Prostate gland (tissue), 2 donors: ENCODE data around the gene TEX44. TPM values are rescaled to one million over a fixed set of nuclear protein-coding genes. Genes with fewer than 3 reads are reported as not detected.

ENCODE experiments used
- DNase-seq: peaks from one replicate; pipeline ENCODE4 v3.0.0-alpha.2; 2019; ENCODE audit warnings: low spot score
- H3K27ac ChIP-seq, 2 donors: fragments of 200-600 bp; sonication (generic); 2 replicates each; pipeline ENCODE4 v1.5.1; 2017 to 2019
- H3K27me3 ChIP-seq: fragments of 200-600 bp; sonication (generic); replicated peaks from 2 replicates; pipeline ENCODE4 v1.5.1; 2019; ENCODE audit not compliant: insufficient read depth
- H3K36me3 ChIP-seq, 2 donors: fragments of 200-600 bp; sonication (generic); 1 replicate in 1 of 2; 2 replicates in 1 of 2; pipeline versions ENCODE4 v1.5.1 to v1.8.1; 2017 to 2019
- H3K4me1 ChIP-seq: fragments of 200-600 bp; sonication (generic); replicated peaks from 2 replicates; pipeline ENCODE4 v1.5.1; 2019
- H3K4me3 ChIP-seq, 2 donors: fragments of 200-600 bp; sonication (generic); 2 replicates each; pipeline ENCODE4 v1.5.1; 2017 to 2019
- H3K9me3 ChIP-seq: fragments of 200-600 bp; sonication (generic); 2 replicates; pipeline ENCODE4 v1.5.1; 2017
- POLR2A ChIP-seq: fragments of 450-650 bp; IDR thresholded peaks from one replicate; pipeline ENCODE4 v1.6.1; 2016; ENCODE audit warnings: antibody characterized with exemption, mild to moderate bottlenecking
- POLR2AphosphoS5 ChIP-seq: sonication (generic); formaldehyde crosslinking; IDR thresholded peaks from one replicate; pipeline ENCODE4 v1.6.1; 2017; ENCODE audit warnings: antibody characterized with exemption
- WGBS: methylation state at CpG from one replicate; pipeline ENCODE4 v1.1.5; 2018; 5-methylcytosine and 5-hydroxymethylcytosine counted together
- intact Hi-C: fragments of 100-400 bp; cut with DNase I; formaldehyde crosslinking; loops from one replicate; pipeline ENCODE4 v1.14.2; 2022
- total RNA-seq, 2 donors: library from RNA; depleted of rRNA; stranded (reverse); fragments of >200 nt; gene quantifications; one replicate each; pipeline ENCODE4 v1.1.0, GENCODE V29; 2016
- TF ChIP-seq, protein P1 (sequence below), 4 experiments: fragments of 200-600 bp in 2 of 4; fragments of 450-650 bp in 2 of 4; sonication (generic) in 2 of 4; IDR thresholded peaks; 1 replicate in 3 of 4; 2 replicates in 1 of 4; pipeline ENCODE4 v1.5.1; 2016 to 2019; ENCODE audit warnings: antibody characterized with exemption in 4 of 4, mild to moderate bottlenecking in 2 of 4, moderate library complexity in 2 of 4

The TEX44 gene
- total RNA-seq, 2 donors from 2014 or later = 10.6 TPM; not detected in 1

DNA sequence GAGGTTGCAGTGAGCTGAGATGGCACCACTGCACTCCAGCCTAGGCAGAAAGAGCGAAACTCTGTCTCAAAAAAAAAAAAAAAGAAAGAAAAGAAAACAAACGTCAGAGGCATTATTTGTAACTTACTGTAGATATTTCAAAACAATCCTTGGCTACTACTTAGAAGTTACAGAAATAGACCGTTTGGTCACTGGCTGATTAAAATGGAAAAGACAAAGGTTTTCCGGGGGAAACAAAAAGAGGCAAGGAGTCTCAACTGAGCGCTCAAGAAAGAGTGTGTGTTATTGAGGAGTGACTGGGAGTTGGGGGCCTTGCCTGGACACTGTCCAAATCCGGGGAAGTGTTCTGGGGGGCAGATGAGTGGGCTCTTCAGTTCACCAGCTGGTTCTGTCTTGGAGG, 47.6 kb downstream of the TEX44 start:
- TF ChIP-seq, protein P1, sequence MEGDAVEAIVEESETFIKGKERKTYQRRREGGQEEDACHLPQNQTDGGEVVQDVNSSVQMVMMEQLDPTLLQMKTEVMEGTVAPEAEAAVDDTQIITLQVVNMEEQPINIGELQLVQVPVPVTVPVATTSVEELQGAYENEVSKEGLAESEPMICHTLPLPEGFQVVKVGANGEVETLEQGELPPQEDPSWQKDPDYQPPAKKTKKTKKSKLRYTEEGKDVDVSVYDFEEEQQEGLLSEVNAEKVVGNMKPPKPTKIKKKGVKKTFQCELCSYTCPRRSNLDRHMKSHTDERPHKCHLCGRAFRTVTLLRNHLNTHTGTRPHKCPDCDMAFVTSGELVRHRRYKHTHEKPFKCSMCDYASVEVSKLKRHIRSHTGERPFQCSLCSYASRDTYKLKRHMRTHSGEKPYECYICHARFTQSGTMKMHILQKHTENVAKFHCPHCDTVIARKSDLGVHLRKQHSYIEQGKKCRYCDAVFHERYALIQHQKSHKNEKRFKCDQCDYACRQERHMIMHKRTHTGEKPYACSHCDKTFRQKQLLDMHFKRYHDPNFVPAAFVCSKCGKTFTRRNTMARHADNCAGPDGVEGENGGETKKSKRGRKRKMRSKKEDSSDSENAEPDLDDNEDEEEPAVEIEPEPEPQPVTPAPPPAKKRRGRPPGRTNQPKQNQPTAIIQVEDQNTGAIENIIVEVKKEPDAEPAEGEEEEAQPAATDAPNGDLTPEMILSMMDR (IDR thresholded peaks at IDR 0.05) = no peak
- TF ChIP-seq POLR2AphosphoS5 = no peak
- TF ChIP-seq POLR2A = no peak
- no peaks in the 10 kb centered on the region for H3K9me3 ChIP-seq
- no peaks in the 10 kb centered on the region for H3K4me1 ChIP-seq
- no peaks in the 10 kb centered on the region for H3K27me3 ChIP-seq
- H3K27ac ChIP-seq = peak overlapping the region; percentile 15 to 47
- DNase-seq = no peak
- H3K36me3 ChIP-seq = no peaks in the 10 kb centered on the region
- intact Hi-C loops = no loop called here
- WGBS = 52% methylated on average over 6 of the region's 6 CpGs
- no peak overlapping the region for H3K4me3 ChIP-seq

DNA sequence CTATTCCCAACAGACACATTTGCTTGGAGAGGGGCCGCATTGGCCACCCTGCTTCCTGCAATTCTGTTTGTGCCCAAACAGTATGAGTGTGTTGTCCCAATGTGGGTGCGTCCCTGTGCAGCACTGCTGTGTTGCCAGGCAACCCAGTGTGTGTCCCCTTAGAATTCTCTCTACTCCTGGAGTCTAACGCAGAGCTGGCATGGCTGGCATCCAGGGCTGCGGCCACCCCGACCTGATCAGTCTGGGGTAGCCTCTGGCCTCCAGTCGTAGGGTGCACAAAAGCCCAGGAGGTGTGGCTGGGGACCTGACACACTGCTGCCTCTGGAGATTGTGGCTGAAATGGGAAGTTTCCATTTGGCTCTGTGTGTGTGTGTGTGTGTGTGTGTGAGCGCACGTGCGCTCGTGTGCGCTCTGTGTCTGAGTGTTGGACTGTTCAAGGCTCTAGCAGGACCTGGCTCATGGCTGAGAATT, 48.0 kb downstream of the TEX44 start:
- H3K36me3 ChIP-seq = no peaks in the 10 kb centered on the region
- H3K27ac ChIP-seq = peak overlapping the region; percentile 15 to 47
- no peak overlapping the region for H3K4me3 ChIP-seq
- H3K9me3 ChIP-seq = no peaks in the 10 kb centered on the region
- no peaks in the 10 kb centered on the region for H3K27me3 ChIP-seq
- TF ChIP-seq, protein P1 (IDR thresholded peaks at IDR 0.05) = no peak
- TF ChIP-seq POLR2A (no peak), POLR2AphosphoS5 (no peak)
- WGBS = 64% methylated on average over 11 of the region's 11 CpGs
- no peaks in the 10 kb centered on the region for H3K4me1 ChIP-seq
- intact Hi-C loops = no loop called here
- no peak for DNase-seq

DNA sequence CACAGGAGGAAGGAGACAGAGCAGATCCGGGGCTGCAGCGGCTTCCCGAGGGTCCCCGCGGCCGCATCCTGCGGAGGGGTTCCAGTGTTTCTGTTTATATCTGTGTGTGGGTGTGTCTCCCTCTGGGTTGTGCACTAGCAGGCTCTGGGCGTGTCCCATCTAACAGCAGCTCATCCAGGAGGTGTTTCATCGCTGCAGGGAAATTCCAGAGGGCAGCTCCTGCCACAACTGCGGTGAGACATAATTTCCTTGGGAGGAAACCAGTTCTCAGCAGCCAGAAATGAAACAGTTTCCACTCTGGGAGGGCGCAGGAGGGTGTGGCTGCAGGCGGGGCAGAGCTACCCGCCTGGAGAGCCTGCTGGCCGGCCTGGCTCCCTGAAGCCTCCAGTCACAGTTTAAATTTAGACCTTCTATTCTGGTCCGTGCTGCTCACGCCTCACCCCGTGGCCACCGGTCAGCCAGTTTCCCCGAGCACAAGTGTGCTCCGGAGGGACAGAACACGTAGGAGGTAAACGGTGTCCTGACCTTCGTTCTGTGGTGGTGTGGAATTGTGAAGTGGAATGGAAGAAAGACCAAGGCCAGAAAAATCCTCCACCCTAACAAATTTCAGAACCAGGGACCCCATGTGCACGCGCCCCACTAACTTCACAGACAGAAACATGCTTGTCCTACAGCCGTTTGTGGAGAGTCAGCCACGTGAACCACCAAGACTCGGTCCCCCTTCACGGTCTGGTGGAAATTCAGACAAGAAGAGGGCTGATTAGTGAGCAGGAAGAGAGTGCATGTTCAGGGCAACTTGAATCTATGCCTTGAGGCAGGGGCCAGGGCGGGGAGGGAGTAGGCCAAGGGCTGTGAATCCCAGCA, 50.2 kb downstream of the TEX44 start:
- TF ChIP-seq, protein P1 (IDR thresholded peaks at IDR 0.05) = peak in 2 of 4 experiments; percentile 19 to 23
- TF ChIP-seq POLR2A (no peak), POLR2AphosphoS5 (peak; percentile 89)
- Histone ChIP-seq H3K4me3 (no peak overlapping the region), H3K36me3 (no peaks in the 10 kb centered on the region), H3K27ac (peak overlapping the region; percentile 63 to 69), H3K4me1 (no peaks in the 10 kb centered on the region), H3K9me3 (no peaks in the 10 kb centered on the region), H3K27me3 (no peaks in the 10 kb centered on the region)
- intact Hi-C loops = no loop called here
- DNase-seq = peak; percentile 81
- WGBS = 29% methylated on average over 30 of the region's 30 CpGs

DNA sequence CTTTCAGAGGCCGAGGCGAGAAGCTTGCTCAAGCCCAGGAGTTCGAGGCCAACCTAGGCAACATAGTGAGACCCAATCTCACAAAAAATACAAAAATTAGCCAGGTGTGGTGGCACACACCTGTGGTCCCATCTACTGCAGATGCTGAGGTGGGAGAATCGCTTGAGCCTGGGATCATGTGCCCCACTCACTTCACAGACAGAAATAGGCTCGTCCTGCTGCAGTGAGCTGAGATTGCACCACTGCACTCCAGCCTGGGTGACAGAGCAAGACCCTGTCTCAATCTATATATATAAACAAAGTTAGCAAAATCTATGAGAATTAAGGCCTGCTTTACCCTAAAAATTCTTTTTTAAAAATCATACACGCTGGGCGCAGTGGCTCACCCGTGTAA, 50.8 kb downstream of the TEX44 start:
- intact Hi-C loops = no loop called here
- Histone ChIP-seq H3K4me3 (no peak overlapping the region), H3K27me3 (no peaks in the 10 kb centered on the region), H3K4me1 (no peaks in the 10 kb centered on the region), H3K9me3 (no peaks in the 10 kb centered on the region), H3K36me3 (no peaks in the 10 kb centered on the region), H3K27ac (peak overlapping the region; percentile 63 to 69)
- no peak for DNase-seq
- 91% methylated on average over 8 of the region's 8 CpGs for WGBS
- no peak for TF ChIP-seq POLR2AphosphoS5
- TF ChIP-seq, protein P1 (IDR thresholded peaks at IDR 0.05) = no peak
- TF ChIP-seq POLR2A = no peak

Other genes with a start within 250 kb of the TEX44 start
- 1 to 10 TPM; 2.1 to 7.4 TPM for gene B3GNT7, start 197.2 kb upstream of the TEX44 start, total RNA-seq
- 100 to 1,000 TPM in 1 of 2 donors, 10 to 100 TPM in 1; 92.0 to 160 TPM for gene NCL, start 128.4 kb upstream of the TEX44 start, total RNA-seq
- 1 to 10 TPM; 1.1 to 4.3 TPM for gene NMUR1, start 62.4 kb upstream of the TEX44 start, total RNA-seq
- 100 to 1,000 TPM; 418 to 613 TPM for gene PTMA, start 115.7 kb downstream of the TEX44 start, total RNA-seq
- gene PDE6D, start 188.4 kb downstream of the TEX44 start, total RNA-seq = 10 to 100 TPM; 17.3 to 31.8 TPM
- 10 to 100 TPM; 20.4 to 42.7 TPM for gene COPS7B, start 193.6 kb downstream of the TEX44 start, total RNA-seq